Dermis blood vessel endothelial cell (primary cell): ENCODE results near the gene CMTR2. TPM values are rescaled to one million over a fixed set of nuclear protein-coding genes. Genes with fewer than 3 reads are reported as not detected.

ENCODE experiments used
- DNase-seq: peaks from one replicate; pipeline ENCODE4 v3.0.0; 2010
- total RNA-seq: library from RNA; depleted of rRNA; stranded (reverse); fragments of >200 nt; gene quantifications from 2 replicates; pipeline ENCODE4 v1.2.3, GENCODE V29; 2014

The CMTR2 gene
- total RNA-seq, 1 donor from 2014 or later: 42.7 TPM

GRCh38 chr16:71276589-71277334 lies 12.4 kb downstream of the CMTR2 start:
- no peak for DNase-seq

GRCh38 chr16:71273384-71273783 lies 15.8 kb downstream of the CMTR2 start:
- DNase-seq: no peak

- DNase-seq: no peak
Observed at GRCh38 chr16:71264299-71264698, 24.9 kb downstream of the CMTR2 start.

GRCh38 chr16:71263582-71263981 lies 25.6 kb downstream of the CMTR2 start:
- no peak for DNase-seq

GRCh38 chr16:71262391-71262790 lies 26.8 kb downstream of the CMTR2 start:
- DNase-seq: peak; percentile 37

GRCh38 chr16:71260995-71261394 lies 28.2 kb downstream of the CMTR2 start:
- no peak for DNase-seq

- DNase-seq: no peak
Observed at GRCh38 chr16:71259086-71259485, 30.1 kb downstream of the CMTR2 start.

- no peak for DNase-seq
Observed at GRCh38 chr16:71258372-71258771, 30.8 kb downstream of the CMTR2 start.

- DNase-seq: no peak
Observed at GRCh38 chr16:71257768-71258167, 31.4 kb downstream of the CMTR2 start.

GRCh38 chr16:71255721-71256120 lies 33.5 kb downstream of the CMTR2 start:
- DNase-seq: no peak

- no peak for DNase-seq
Observed at GRCh38 chr16:71254832-71255525, 34.2 kb downstream of the CMTR2 start.

GRCh38 chr16:71250461-71251235 lies 38.6 kb downstream of the CMTR2 start:
- DNase-seq: no peak

GRCh38 chr16:71249399-71249798 lies 39.8 kb downstream of the CMTR2 start:
- no peak for DNase-seq

- no peak for DNase-seq
Observed at GRCh38 chr16:71247478-71247877, 41.7 kb downstream of the CMTR2 start.

GRCh38 chr16:71246309-71246708 lies 42.9 kb downstream of the CMTR2 start:
- no peak for DNase-seq

GRCh38 chr16:71244521-71244920 lies 44.7 kb downstream of the CMTR2 start:
- DNase-seq: no peak

- DNase-seq: no peak
Observed at GRCh38 chr16:71242601-71243000, 46.6 kb downstream of the CMTR2 start.

- no peak for DNase-seq
Observed at GRCh38 chr16:71242036-71242435, 47.2 kb downstream of the CMTR2 start.

Other genes starting within 250 kb of the CMTR2 start
- gene HYDIN, start 58.7 kb downstream of the CMTR2 start, total RNA-seq: 0.17 TPM in 1 of 2 replicates, not detected in the other
- not detected in 2 replicates for gene CALB2, start 69.3 kb upstream of the CMTR2 start, total RNA-seq
- not detected in 2 replicates for gene TLE7, start 152.7 kb upstream of the CMTR2 start, total RNA-seq
- gene ZNF23, start 172.8 kb upstream of the CMTR2 start, total RNA-seq: 5.1 and 5.6 TPM in 2 replicates
- 1.2 and 1.5 TPM in 2 replicates for gene ZNF19, start 199.9 kb upstream of the CMTR2 start, total RNA-seq
- gene CHST4, start 237.0 kb upstream of the CMTR2 start, total RNA-seq: not detected in 2 replicates